SHP77 treated with DMSO at 0.1 percent for 48 hours (cell line): ENCODE data around the gene NACC1.

Source experiments
- DNase-seq: peaks from one replicate; lab custom pipeline; 2025; lab: John Stamatoyannopoulos, UW

Gene NACC1

GRCh38 chr19:13117772-13118423, at the start of gene NACC1:
Gene NACC1 (plus strand): TSS chr19:13118264. CDS start chr19:13135208, 16,944 bp downstream.
- DNase-seq = peak; percentile 56

- DNase-seq = no peak
Observed at GRCh38 chr19:13069415-13070359, 48.4 kb upstream of the NACC1 start.

- no peak for DNase-seq
Observed at GRCh38 chr19:13070425-13071140, 47.5 kb upstream of the NACC1 start.

GRCh38 chr19:13071444-13072187, 46.4 kb upstream of the NACC1 start:
- DNase-seq = no peak

GRCh38 chr19:13072188-13072908, 45.7 kb upstream of the NACC1 start:
- DNase-seq = no peak

GRCh38 chr19:13073263-13073662, 44.8 kb upstream of the NACC1 start:
- no peak for DNase-seq

GRCh38 chr19:13074378-13074777, 43.7 kb upstream of the NACC1 start:
- DNase-seq = no peak

- DNase-seq = no peak
Observed at GRCh38 chr19:13076320-13076719, 41.7 kb upstream of the NACC1 start.

- DNase-seq = no peak
Observed at GRCh38 chr19:13076787-13077186, 41.3 kb upstream of the NACC1 start.

- no peak for DNase-seq
Observed at GRCh38 chr19:13077240-13077639, 40.8 kb upstream of the NACC1 start.

- DNase-seq = no peak
Observed at GRCh38 chr19:13078381-13078780, 39.7 kb upstream of the NACC1 start.

- no peak for DNase-seq
Observed at GRCh38 chr19:13078897-13079541, 39.0 kb upstream of the NACC1 start.

GRCh38 chr19:13079542-13079986, 38.5 kb upstream of the NACC1 start:
- DNase-seq = no peak

GRCh38 chr19:13082192-13083007, 35.7 kb upstream of the NACC1 start:
- DNase-seq = peak; percentile 32

GRCh38 chr19:13083008-13083404, 35.1 kb upstream of the NACC1 start:
- DNase-seq = no peak

- DNase-seq = no peak
Observed at GRCh38 chr19:13083627-13084026, 34.4 kb upstream of the NACC1 start.

GRCh38 chr19:13085666-13086065, 32.4 kb upstream of the NACC1 start:
- DNase-seq = no peak

- no peak for DNase-seq
Observed at GRCh38 chr19:13086341-13086740, 31.7 kb upstream of the NACC1 start.

GRCh38 chr19:13087295-13087694, 30.8 kb upstream of the NACC1 start:
- no peak for DNase-seq
